Measurements from ENCODE around the gene NCF4.
A peak's percentile ranks its signal among the peaks of the same experiment; 100 is the strongest.

Gene NCF4

GRCh38 chr22:36838119-36839030 is 22.4 kb upstream of the NCF4 start:
- no peak for DNase-seq

- no peak for DNase-seq
These were observed 21.3 kb upstream of the NCF4 start for GRCh38 chr22:36839356-36840073.

- DNase-seq, result no peak
These were observed 20.7 kb upstream of the NCF4 start for GRCh38 chr22:36840106-36840505.

GRCh38 chr22:36846271-36846670 is 14.5 kb upstream of the NCF4 start:
- DNase-seq, result no peak

- DNase-seq, result no peak
These were observed 13.9 kb upstream of the NCF4 start for GRCh38 chr22:36846949-36847348.

GRCh38 chr22:36850056-36850455 is 10.8 kb upstream of the NCF4 start:
- DNase-seq, result no peak

GRCh38 chr22:36850682-36851081 is 10.1 kb upstream of the NCF4 start:
- DNase-seq, result no peak

GRCh38 chr22:36852056-36852973 is 8.5 kb upstream of the NCF4 start:
- no peak for DNase-seq

GRCh38 chr22:36853407-36854099 is 7.3 kb upstream of the NCF4 start:
- no peak for DNase-seq

GRCh38 chr22:36855478-36855877 is 5.3 kb upstream of the NCF4 start:
- no peak for DNase-seq

GRCh38 chr22:36856121-36856791 is 4.5 kb upstream of the NCF4 start:
- peak; percentile 60 for DNase-seq

GRCh38 chr22:36856792-36857135 is 4.0 kb upstream of the NCF4 start:
- DNase-seq, result no peak

GRCh38 chr22:36858156-36858555 is 2.6 kb upstream of the NCF4 start:
- no peak for DNase-seq

- DNase-seq, result no peak
These were observed 1.8 kb upstream of the NCF4 start for GRCh38 chr22:36858966-36859365.

- no peak for DNase-seq
These were observed 789 bp upstream of the NCF4 start for GRCh38 chr22:36860017-36860416.

- no peak for DNase-seq
These were observed 377 bp upstream of the NCF4 start for GRCh38 chr22:36860438-36860820.

- no peak for DNase-seq
These were observed 1.7 kb downstream of the NCF4 start for GRCh38 chr22:36862251-36863242.

GRCh38 chr22:36863281-36863680 is 2.5 kb downstream of the NCF4 start:
- no peak for DNase-seq

- DNase-seq, result no peak
These were observed 3.2 kb downstream of the NCF4 start for GRCh38 chr22:36863979-36864378.

GRCh38 chr22:36864454-36865215 is 3.8 kb downstream of the NCF4 start:
- no peak for DNase-seq
